ENCODE results near the gene LSM2. TPM values are rescaled to one million over a fixed set of nuclear protein-coding genes. Genes with fewer than 3 reads are reported as not detected.
A peak's percentile ranks its signal among the peaks of the same experiment; 100 is the strongest.

LSM2 gene
- total and polyA plus RNA-seq, 9 of the 15 experiments (the other 6 are each of a cell fraction or from before 2014, with no cell fraction given) = 154 to 407 (median 223) TPM

- TF ChIP-seq RBM15 (IDR thresholded peaks at IDR 0.05; ENCODE audit: insufficient read depth, low read length) (no peak), ZNF77 (CRISPR knock-in tag; IDR thresholded peaks at IDR 0.05) (no peak), TCF3 (CRISPR knock-in tag; IDR thresholded peaks at IDR 0.05) (peak; percentile 28; the same call in 1 of the 2 replicates), MBD2 (IDR thresholded peaks at IDR 0.05; ENCODE audit: borderline replicate concordance, low read depth) (peak; percentile 95), MYC (IDR thresholded peaks at IDR 0.05; ENCODE audit: low read depth, low read length) (peak; percentile 58), MYC (CRISPR knock-in tag; IDR thresholded peaks at IDR 0.05; ENCODE audit: borderline replicate concordance, low read depth) (peak; percentile 86; the same call in 1 of the 2 replicates), ZNF41 (CRISPR knock-in tag; conservative IDR thresholded peaks at IDR 0.05) (0 out of 2 replicates have a peak, but pooled peaks have one; percentile 46), KDM2B (CRISPR knock-in tag; IDR thresholded peaks at IDR 0.05) (peak; percentile 92), ZNF134 (CRISPR knock-in tag; conservative IDR thresholded peaks at IDR 0.05) (no peak; the same call in 1 of the 2 replicates), HDGF (IDR thresholded peaks at IDR 0.05) (no peak), ZNF717 (CRISPR knock-in tag; IDR thresholded peaks at IDR 0.05) (0 out of 2 replicates have a peak, but pooled peaks have one; percentile 23), MBD1 (CRISPR knock-in tag; IDR thresholded peaks at IDR 0.05) (no peak), RBM22 (IDR thresholded peaks at IDR 0.05; ENCODE audit: low read depth, low read length, poor library complexity, severe bottlenecking) (peak; percentile 87), RBM17 (IDR thresholded peaks at IDR 0.05; ENCODE audit: borderline replicate concordance, low read depth, low read length) (no peak), ZNF133 (CRISPR knock-in tag; IDR thresholded peaks at IDR 0.05) (peak; percentile 85), ATF7 (IDR thresholded peaks at IDR 0.05) (peak; percentile 76), FOXJ2 (tag; IDR thresholded peaks at IDR 0.05) (peak; percentile 43; the same call in 1 of the 2 replicates), E2F8 (IDR thresholded peaks at IDR 0.05; ENCODE audit: low read depth, partially characterized antibody) (no peak)
- TF ChIP-seq, protein P1, sequence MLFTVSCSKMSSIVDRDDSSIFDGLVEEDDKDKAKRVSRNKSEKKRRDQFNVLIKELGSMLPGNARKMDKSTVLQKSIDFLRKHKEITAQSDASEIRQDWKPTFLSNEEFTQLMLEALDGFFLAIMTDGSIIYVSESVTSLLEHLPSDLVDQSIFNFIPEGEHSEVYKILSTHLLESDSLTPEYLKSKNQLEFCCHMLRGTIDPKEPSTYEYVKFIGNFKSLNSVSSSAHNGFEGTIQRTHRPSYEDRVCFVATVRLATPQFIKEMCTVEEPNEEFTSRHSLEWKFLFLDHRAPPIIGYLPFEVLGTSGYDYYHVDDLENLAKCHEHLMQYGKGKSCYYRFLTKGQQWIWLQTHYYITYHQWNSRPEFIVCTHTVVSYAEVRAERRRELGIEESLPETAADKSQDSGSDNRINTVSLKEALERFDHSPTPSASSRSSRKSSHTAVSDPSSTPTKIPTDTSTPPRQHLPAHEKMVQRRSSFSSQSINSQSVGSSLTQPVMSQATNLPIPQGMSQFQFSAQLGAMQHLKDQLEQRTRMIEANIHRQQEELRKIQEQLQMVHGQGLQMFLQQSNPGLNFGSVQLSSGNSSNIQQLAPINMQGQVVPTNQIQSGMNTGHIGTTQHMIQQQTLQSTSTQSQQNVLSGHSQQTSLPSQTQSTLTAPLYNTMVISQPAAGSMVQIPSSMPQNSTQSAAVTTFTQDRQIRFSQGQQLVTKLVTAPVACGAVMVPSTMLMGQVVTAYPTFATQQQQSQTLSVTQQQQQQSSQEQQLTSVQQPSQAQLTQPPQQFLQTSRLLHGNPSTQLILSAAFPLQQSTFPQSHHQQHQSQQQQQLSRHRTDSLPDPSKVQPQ (CRISPR knock-in tag; IDR thresholded peaks at IDR 0.05; ENCODE audit: borderline replicate concordance) = no peak
- TF ChIP-seq, protein P2, sequence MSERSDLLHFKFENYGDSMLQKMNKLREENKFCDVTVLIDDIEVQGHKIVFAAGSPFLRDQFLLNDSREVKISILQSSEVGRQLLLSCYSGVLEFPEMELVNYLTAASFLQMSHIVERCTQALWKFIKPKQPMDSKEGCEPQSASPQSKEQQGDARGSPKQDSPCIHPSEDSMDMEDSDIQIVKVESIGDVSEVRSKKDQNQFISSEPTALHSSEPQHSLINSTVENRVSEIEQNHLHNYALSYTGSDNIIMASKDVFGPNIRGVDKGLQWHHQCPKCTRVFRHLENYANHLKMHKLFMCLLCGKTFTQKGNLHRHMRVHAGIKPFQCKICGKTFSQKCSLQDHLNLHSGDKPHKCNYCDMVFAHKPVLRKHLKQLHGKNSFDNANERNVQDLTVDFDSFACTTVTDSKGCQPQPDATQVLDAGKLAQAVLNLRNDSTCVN (CRISPR knock-in tag; IDR thresholded peaks at IDR 0.05) = peak; percentile 88; the same call in 1 of the 2 replicates
These were observed 8.5 kb upstream of the LSM2 start, which contains the start of the genes HSPA1A and HSPA1L (continued) for GRCh38 chr6:31815025-31815838.
